HG03039 (cell line): ENCODE results near the gene TRIM24.
"Not testable (repeated sequence)": the region's sequence is repeated elsewhere in the genome, so short reads cannot be mapped to it uniquely, and the experiment has no call there.

Experiments used
- ATAC-seq: cut with Tn5 transposase; IDR thresholded peaks from one replicate; pipeline ENCODE4 v1.9.1; 2021; ENCODE audit warnings: mild to moderate bottlenecking, moderate library complexity; ENCODE audit not compliant: unreplicated experiment

Gene TRIM24

DNA sequence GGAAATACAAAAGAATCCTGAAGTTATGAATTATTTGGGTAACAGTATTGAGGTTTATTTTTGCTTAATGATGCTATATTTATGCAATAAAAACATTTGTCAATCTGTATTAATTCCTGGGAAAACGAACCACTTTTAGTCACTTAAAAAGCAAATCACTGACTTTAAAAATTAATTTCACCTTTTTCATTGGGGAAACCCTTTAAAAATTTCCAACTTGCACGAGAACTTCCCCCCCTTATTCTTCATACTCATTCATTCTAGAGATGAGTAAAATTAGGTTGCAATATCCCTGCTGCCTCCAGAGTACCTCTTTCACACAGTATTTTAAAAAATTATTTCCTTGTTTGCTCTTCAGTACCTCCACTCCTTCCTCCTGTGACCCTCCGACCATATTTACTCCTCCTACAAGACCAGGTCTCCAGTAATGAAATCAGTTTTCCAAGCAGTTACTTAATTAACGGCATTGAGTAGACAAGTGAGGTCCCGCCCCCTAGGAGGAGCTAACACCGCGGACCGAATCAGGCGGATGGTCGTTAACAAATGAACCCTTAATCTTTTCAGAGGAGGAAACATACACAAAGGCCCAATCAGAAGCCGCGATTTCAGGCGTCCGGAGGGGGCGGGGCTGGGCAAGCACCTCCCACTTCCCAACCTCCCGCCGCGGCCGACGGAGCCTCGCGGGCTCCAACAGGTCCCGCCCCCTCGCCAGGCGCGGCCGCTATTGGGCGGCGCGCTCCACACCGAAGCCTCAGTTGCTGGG, 465 bp upstream of the TRIM24 start:
- peak; percentile 80 for ATAC-seq

DNA sequence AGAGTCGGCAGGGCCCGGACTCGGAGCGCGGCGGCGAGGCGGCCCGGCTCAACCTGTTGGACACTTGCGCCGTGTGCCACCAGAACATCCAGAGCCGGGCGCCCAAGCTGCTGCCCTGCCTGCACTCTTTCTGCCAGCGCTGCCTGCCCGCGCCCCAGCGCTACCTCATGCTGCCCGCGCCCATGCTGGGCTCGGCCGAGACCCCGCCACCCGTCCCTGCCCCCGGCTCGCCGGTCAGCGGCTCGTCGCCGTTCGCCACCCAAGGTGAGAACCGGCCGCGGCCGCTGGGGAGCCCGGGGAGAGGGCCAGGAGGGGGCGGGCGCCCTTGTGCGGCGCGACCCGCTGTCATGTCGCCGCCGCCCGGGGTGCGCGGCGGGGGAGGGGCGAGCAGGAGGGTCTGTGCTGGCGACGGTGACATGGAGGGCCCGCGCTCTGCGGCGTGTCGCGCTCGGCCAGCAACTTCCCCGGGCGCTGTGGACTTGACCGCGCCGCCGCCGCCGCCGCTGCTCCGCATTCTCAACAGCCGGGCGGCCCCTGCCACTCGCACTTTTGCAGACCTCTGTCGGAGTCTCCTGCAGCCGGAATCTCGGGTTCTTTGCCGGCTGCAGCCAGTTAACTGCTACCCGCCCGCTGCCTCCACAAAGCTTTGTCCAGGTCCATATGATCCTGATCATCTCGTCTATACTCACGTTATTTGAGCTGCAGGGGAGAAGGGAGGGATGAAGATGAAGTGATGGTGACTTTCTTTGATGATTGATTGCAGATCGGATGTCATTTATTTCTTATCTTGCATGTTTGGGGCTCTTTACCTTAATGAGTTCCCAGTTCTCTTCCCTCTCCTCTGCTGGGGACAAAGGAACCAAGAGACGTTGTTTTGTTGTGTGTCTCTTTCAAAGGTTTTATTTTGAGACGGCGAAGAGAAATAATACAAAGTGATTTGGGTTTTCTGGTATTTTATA, 869 bp downstream of the TRIM24 start:
- peak; percentile 34 for ATAC-seq

DNA sequence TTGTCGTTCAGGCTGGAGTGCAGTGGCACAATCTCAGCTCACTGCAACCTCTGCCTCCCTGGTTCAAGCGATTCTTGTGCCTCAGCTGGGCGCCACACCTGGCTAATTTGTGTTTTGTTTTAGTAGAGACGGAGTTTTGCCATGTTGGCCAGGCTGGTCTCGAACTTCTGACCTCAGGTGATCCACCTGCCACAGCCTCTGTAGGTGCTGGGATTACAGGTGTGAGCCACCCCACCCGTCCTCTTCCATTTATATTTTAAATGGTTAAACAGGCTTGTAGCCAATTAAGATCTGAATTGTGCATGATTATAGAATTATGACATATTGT, 3.2 kb downstream of the TRIM24 start:
- ATAC-seq = not testable (repeated sequence)

DNA sequence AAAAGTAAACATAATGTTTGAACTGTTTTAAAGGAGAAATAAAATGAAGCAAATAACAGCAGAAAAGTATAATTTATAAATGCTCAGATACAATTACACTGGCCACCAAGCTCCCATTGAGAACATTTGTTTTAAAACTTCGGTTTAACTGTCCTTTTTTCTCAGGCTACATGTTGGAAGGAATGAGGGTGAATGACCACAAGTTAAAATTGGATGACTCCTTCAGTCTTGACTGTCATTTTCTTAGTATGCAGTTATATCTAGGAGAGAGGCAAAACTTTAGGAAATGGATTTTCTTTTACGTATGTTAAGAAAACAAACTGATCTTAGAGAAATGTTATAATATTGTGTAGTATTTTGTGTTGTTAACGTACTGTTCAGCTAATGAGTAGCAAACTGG, 5.0 kb downstream of the TRIM24 start:
- ATAC-seq = no peak

DNA sequence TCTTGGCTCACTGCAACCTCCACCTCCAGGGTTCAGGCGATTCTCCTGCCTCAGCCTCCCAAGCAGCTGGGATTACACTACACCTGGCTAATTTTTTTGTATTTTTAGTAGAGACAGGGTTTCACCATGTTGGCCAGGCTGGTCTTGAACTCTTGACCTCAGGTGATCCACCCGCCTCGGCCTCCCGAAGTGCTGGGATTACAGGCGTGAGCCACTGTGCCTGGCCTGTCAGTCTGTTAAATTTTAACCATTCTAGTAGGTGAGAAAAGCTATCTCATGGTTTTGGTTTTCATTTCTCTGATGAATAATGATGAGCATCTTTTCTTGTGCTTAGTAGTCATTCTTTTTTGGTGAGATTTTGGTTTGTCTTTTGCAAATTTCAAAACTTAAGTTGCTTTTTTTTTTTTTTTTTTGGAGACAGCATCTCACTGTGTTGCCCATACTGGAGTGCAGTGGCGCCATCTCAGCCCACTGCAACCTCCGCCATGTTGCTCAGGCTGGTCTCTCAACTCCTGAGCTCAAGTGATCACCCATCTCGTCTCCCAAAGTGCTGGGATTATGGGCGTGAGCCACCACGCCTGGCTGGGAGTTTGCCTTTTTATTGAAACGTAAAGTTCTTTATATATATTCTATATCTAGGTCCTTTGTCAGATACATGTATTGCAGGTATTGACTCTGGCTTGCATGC, 6.2 kb downstream of the TRIM24 start:
- not testable (repeated sequence) for ATAC-seq

DNA sequence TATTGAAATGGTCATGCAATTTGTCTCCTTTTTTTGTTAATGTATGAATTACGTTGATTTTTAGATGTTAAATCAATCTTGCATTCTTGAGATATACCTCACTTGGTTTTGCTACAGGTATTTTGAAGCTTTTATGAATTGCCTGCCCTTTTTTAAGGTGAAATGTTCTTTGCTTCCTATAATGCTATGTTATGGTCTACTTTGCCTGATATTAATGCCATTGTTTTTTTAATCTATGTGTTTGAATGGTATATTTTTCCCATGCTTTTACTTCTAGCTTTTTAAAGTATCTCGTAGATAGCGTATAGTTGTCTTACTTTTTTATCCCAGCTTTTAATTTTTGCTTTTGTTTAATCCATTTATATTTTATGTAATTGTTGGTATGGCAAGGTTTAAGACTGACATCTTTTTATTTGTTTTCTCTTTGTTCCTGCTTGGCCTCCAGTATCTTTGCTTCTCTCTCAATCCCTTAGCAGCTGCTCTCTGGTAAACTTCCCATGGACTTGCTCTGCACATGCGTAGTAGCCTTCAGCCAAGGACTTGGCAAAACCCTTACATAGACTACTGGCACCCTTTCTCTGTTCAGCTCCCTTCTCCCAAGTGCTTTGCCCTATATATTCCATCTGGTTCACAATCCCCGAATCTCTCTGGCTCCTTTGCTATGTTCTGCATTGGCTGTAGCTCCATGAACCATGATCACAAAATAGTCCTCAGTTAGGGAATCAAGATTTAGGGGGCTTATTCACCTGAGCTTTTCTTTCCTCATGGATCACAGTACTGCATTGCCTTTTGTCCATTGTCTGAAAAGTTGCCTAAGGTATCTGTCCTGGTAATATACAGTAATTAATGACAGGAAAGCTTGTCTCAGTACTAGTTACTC, 8.4 kb downstream of the TRIM24 start:
- no peak for ATAC-seq

DNA sequence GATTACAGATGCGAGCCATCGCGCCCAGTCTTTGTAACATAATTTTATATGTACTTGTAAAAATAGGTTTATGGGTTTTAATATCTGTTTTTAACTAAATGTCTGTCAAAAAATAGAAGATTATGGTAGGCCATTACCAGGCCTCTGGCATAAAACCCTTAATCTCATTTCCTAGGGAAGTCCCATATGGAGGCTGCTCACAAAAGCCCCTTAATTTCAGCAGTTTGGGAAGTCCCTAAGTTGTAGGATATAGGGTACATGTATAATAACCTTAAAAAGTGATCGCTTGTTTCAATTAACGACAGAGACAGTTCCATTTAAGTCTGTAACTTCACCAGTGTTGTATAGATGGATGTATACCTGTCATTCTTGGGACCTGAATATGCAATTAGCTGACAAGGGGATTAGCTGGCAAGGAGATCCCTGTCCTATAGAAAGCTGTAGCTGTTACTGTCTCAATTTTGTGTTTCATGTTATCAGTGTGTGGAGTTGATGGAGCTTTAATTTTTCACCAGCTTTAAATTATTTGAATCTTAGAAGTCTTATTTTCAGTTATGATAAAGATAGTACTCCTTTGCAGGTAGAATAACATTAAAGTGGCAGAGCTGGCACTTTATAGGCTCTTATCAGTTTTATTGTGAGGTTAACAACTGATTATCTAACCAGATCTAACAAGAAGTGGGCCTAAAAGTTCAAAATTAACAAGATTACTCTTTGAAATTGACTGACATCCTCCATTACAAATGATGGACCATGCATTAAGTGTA, 10.5 kb downstream of the TRIM24 start:
- ATAC-seq = no peak

DNA sequence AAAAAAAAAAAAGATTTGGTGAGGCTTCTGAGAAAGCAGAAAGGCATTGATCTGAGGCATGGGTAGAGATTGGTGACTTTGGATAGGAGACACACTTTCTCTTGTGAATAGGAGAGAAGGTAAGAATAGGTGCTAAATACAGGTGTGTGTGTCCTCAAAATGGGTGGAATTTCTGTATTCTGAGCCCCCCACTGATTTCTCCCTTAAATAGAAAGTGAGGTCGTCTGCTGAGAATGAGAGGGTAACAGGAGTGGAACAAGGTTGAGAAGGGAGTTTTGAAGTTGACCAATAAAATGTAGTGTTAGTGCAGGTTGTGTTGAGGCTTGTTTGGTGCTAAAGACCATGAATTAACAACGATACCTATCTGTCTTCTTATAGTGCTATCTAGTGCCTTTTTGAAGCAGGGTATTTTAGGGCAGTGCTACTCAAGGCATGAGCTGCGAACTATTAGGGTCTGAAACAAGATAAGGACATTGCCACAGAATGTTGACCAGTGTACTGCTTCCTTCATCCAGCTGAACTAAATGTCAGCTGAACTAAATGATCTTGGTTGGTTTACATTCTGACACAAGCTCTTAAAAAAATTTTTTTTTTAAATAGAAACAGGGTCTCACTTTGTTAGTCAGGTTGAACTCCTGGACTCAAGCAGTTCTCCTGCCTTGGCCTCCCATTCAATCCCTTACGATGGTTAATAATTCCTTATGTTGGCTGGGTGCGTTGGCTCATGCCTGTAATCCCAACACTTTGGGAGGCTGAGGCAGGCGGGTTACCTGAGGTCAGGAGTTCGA, 12.4 kb downstream of the TRIM24 start:
- no peak for ATAC-seq

DNA sequence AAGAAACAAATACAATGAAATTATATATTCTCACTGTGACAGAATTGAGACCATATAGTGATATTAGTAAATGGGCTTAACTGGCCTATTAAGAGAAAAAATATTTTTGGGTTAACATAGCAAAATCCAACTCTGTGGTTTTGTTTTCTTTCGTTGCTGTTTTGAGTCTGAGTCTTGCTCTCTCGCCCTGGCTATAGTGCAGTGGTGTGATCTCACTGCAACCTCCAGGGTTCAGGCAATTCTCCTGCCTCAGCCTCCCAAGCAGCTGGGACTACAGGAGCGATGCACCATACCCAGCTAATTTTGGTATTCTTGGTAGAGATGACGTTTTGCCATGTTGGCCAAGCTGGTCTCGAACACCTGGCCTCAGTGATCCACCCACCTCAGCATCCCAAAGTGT, 15.3 kb downstream of the TRIM24 start:
- ATAC-seq = no peak

DNA sequence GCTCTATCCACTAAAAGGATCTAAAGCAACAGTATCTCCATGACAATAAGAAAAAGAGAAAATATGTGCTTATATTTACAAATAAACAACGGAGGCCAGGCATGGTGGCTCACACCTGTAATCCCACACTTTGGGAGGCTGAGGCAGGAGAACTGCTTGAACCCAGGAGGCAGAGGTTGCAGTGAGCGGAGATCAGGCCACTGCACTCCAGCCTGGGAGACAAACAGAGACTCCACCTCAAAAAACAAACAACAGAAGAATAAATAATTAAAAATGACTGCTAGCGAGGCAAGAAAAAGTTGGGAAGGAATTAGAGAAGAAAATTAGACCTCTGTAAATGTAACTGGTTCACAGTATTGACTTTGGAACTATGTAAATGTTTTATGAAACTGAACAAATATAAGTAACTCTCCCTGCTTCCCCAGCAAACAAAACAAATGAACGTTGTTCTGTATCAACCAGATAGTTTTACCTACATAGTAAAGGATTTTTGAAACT, 17.1 kb downstream of the TRIM24 start:
- no peak for ATAC-seq

DNA sequence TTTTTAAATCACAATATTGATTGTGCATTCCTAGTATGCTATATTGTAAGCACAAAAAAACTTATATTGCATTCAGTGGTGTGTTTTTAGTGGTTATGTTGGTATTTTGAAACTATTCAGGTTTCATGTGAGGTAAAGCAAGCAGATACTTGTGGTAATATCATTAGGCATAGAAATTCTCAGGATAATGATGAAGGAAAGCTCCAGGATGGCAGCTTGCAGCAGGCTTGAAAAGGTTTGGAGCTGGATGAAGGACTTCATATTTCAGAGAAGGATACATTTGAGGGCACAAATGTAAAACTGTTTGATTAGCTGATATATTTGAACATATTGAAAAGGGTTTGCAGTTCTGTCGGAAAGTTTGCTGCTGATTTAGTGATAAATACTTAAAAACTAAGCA, 17.5 kb downstream of the TRIM24 start:
- no peak for ATAC-seq

DNA sequence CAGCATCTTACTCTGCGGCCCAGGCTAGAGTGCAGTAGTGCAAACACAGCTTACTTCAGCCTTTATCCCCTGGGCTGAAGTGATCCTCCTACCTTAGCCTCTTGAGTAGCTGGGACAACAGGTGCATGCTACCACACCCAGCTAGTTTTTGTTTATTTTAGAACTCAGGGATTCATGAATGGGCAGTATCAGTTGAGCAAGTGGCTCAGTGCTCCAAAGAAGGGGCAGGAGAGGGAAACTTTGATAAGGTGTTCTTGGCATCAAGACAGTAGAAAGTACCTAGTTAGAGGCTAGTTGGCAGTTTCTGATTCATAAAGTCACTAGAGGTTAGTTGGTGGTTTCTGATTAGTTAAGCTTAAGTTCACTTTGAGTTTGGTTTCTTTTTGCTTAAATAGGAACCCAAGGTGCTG, 18.4 kb downstream of the TRIM24 start:
- ATAC-seq = peak; percentile 85

DNA sequence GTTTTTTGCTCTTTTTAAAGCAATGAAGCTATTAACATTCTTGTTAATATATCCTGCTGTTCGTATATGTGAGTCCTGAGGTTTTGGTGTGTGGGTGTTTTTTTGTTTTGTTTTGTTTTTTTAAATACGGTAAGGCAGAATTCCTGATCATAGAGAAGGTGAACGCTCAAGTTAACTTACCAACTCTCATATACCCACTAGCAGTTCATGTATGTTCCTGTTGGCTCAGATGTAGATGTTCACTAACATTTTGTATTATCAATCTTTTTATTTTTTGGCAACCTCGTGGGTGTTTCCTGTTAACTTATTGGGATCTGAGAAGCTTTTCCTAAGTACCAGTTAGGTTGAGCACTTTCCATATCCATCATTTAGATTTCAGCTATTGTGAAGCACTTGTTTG, 20.5 kb downstream of the TRIM24 start:
- no peak for ATAC-seq

DNA sequence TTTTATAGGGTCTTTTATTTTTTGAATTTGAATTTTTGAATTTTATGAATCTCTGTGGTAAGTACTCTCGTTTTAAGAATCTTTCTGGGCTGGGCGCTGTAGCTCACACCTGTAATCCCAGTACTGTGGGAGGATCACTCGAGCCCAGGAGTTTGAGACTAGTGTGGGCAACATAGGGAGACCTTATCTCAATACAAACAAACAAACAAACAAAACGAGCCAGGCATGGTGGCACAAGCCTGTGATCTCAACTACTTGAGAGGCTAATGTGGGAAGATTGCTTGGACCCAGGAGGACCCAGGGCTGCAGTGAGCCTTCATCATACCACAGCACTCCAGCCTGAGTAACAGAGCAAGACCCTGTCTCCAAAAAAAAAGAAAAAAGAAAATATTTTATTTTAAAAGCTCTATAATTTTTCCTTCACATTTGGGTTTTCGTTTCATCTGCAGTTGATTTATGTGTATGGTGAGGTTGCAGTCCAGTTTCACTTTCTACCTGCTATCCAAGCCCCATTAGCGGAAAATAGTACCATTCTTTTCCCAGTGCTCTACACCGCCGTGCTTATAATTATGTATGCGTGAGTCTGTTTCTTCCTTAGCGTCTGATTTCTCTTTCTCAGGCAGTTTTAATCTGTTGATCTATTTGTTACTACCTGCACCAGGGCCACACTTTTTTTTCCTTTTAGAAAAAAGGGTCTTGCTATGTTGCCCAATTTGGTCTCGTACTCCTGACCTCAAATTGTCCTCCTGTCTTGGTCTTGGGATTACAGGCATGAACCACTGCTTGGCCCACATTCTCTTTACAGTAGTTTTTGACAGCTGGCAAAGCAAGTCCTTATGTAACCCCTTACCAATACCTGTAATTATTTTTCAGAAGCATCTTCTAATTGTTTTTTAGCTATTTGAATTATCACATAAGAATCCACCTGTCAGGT, 21.7 kb downstream of the TRIM24 start:
- no peak for ATAC-seq

DNA sequence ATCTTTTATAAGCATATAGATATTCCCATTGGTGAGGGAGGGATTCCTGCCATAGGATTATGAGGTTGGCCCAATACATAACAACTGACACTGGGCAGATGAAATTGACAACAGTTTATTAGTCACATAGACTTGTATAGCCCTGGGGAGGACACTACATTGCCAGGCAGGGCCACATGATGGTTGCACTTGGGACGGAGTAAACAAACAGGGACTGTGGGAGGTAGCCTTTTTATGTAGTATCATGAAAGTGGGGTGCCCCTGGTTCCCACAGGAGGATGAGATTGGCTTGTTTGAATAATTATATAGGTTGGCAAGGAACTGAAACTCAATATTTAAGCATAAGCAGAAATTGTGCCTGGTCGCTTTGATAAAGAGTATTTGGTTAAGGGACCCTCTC, 23.5 kb downstream of the TRIM24 start:
- no peak for ATAC-seq

DNA sequence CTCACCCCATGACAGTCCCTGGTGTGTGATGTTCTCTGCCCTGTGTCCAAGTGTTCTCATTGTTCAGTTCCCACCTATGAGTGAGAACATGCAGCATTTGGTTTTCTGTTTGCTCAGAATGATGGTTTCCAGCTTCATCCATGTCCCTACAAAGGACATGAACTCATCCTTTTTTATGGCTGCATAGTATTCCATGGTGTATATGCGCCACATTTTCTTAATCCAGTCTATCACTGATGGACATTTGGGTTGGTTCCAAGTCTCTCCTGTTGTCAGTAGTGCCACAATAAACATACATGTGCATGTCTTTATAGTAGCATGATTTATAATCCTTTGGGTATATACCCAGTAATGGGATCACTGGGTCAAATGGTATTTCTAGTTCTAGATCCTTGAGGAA, 25.4 kb downstream of the TRIM24 start:
- ATAC-seq = not testable (repeated sequence)

DNA sequence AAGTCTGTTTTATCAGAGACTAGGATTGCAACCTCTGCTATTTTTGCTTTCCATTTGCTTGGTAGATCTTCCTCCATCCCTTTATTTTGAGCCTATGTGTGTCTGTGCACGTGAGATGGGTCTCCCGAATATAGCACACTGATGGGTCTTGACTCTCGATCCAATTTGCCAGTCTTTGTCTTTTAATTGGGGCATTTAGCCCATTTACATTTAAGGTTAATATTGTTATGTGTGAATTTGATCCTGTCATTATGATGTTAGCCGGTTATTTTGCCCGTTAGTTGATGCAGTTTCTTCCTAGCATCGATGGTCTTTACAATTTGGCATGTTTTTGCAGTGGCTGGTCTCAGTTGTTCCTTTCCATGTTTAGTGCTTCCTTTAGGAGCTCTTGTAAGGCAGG, 29.1 kb downstream of the TRIM24 start:
- not testable (repeated sequence) for ATAC-seq
